Dedifferentiated amniotic fluid mesenchymal stem cell (primary cell): ENCODE data around the gene NKRF.

Source experiments
- DNase-seq: peaks from one replicate; pipeline ENCODE4 v3.0.0-alpha.2; 2016; ENCODE audit errors: extremely low spot score

NKRF gene

DNA sequence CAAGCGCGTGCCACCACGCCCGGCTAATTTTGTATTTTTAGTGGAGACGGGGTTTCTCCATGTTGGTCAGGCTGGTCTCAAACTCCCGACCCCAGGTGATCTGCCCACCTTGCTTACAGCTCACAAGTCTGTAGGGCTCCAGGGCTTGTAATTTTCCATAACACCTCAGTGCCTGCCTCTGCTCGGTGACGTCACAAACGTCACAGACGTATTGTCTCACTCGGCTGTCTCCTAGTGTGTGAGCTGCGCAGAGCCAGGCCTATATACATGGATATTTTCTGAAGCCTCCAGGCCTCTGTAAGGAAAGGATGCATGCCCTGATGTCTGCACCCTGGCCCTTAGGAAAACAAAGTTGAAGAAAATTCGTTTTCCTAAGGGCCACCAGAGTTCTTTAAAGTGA, 8.6 kb upstream of the NKRF start:
- no peak for DNase-seq

DNA sequence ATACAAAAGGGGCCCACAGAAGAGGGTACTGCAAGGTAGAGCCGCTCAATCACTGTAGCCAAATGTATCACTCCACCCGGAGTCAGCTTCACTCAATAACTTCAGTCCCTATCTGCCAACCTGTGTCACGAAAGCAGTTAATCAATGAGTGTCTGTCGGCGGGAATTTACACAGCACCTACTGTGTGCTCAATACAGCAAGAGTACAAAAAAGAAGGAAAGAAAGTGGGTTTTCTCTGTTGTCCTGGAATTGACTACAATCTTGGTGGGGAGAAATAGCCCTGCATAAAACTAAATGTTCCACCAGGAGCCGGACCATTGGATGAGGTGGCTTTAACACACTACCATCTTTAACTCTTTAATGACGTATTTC, 780 bp upstream of the NKRF start:
- no peak for DNase-seq

DNA sequence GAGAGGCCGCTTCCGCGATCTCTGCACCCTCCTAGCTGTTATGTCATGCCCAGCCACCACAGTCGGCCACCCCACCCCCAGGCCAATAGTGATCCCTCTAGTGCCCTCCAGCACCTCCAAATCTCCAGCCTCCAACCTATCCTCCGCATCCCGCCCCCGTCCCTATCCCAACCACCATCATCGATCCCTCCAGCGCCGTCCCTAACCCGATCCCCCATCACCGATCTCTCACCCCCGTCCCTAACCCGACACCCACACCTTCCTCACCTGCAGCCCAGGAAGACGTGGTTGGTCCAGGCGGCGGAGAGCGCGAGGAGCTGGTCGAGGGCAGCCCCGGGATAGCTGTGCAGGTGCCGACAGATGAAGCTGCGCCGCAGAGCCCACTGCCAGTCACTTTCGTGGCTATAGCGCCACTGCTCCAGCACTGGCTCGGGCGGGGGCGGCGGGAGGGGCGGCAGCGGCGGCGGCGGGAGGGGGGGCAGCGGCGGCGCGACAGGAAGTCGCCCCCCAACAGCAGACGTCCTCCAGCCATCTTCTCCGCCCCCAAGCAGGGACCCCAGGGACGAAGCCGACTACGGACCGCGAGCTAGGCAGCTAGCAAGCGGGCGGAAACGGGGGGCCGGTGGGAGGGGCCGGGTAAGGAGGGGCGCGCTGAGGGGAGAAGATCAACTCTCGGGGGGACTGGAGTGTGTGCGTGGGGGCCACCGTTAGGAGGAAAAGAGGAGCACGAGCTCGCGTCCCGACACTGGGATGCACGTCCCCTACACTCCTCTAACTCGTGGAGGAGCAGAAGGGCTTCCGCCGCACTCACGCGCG, 552 bp downstream of the NKRF start:
- no peak for DNase-seq

DNA sequence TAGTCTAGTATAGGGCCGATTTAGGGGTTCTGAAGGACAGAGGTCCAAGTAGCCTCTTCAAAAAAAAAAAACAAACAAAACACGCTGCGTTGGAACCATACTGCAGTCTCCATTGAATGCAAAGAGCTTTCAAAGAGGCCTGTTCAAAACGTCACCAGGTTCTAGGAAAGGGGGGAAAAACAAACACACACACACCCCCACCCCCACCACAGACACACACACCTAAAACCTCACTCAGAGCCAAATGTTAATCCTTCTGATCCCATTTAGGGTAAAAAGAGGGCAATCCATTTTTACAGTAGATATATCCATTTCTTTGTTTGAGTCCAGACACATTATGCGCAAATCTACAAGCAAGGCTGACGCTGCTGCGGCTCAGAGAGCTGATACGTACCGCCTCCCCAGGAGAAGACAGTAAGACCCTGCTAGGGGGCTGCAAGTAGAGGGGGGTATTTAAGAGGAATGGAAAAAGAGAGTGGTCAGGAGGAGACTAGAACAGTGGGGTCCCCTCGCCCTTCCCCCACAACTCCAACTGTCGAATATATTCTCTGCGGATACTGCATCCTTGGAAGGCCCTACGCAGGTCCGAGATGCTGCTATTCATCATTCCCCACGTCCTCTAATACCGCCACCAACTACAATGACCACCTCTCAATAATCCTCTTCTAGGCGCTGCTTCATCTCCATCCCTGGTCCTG, 1.3 kb downstream of the NKRF start:
- no peak for DNase-seq

DNA sequence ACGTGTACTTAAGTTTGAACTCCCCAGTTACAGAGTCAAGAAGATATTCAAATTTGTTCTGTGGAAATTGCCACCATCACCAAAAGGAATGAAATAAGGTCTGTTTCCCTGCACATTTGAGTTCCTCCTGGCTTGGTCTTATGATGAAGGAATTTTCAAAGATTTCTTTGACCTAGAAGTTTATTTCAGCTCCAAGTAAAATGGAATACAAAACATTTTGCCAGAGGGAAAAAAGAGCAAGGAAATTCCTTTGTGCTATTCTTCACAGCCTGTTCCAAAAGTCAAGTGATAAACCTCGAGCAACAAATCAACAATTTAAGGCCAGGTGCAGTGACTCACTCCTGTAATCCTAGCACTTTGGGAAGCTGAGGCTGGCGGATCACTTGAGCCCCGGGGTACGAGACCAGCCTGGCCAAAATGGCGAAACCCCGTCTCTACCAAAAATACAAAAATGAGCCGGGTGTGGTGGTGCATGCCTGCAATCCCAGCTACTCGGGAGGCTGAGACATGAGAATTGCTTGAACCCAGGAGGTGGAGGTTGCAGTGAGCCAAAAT, 3.4 kb downstream of the NKRF start:
- no peak for DNase-seq

DNA sequence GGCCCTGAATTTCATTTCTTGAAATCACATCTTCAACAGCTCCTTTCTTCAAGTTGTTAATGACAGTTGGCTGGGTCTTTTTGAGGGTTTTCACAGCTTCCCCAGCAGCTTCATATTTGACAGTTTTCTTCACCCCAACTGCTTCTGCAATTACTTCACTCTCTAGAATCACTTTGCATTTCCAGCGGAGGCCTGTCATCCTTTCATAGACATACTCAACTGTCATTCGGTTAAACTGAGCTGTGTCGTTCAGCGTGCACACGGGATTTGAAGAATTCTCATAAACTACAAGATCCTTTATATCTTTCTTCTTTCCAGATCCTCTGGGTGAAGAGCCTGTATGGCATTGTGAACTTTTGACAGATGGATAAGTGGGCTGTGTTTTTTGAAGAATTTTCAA, 16.4 kb downstream of the NKRF start:
- no peak for DNase-seq

DNA sequence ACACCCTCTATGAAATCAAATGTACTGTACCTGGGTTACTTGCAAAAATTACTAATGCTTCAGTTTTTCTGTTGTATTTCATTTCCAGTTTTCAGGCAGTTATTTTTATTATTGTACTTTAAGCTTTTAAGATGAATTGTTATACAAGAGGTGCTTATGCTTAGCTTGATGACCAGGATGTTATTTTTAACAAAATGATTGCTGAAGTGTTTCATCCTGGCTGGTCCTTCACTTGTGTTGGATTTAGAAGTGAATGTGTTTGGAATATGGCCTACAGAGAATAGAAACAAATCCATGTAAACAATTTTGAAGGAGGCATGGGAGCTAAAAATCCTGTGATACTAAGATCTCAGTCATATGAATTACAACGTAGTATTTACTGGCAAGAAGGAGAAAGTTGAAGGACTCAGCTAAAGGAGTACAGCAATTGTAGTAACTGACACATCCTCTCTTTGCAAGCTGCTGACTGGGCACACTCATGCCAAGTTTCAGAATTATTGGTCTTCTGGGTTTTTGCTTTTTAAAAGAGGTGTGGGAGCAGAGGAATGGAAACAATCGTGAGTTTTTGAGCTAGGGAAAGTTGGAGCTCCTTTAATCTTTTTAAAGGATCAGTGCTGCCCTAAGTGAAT, 22.7 kb downstream of the NKRF start:
- no peak for DNase-seq

DNA sequence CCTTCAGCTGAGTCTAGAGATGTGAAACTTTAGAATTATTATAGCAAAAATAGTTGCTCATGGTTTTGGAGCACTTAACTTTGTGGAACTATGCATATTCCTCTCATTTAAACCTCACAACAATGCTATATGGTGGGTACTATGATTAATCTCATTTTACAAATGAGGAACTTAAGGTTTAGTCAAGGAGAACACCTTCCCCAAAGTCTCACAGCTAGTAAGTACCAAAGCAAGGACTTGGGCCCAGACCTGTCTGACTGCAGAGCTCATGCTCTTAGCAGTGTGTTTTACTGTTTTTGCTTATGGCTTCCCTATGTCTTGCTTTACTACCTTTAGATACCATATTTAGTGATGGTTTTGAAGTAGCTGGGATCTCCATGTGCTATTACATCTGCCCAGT, 26.8 kb downstream of the NKRF start:
- DNase-seq = no peak

DNA sequence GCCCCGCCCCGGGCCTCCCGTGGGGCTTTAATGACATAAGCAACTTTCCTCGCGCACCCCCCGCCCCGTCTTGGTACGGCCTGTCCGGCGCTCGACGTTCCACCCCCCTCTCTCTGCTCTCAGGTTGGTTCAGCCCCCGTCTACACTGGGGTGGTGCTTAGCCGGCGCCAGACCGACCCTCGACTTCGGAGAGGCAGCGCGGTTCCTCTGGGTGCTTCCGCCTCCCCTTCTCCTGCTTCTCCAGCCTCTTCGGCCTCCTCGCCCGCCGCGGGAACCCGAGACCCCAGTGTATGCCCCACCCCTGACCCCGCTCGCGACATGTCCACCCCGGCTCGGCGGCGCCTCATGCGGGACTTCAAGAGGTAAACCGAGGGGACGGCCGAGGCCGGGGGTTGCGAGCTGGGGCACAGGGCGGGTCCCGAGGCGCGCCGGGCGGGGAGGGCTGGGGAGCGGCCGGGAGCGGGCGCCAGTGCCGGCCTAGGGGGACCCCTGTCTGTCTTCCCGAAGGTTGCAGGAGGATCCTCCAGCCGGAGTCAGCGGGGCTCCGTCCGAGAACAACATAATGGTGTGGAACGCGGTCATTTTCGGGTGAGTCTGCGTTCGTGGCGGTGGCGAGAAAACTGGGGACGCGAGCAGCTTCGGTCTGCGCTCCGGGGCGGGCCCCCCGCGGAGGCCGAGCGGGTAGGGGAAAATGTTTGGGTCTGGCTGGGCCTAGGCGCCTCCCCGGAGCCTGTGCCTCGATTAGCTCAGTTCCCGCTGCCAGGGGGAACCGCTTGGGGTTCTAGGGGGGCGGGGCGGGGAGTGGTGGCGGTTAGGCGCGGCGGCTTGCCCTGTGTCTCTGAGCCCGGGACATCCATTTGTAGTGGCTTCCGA, 31.6 kb downstream of the NKRF start, which contains the start of gene UBE2A:
UBE2A (plus strand) TSS at position 170 of the 873 bp plus-strand sequence; CDS start at position 319, 149 bp downstream.
- peak; percentile 81 for DNase-seq

DNA sequence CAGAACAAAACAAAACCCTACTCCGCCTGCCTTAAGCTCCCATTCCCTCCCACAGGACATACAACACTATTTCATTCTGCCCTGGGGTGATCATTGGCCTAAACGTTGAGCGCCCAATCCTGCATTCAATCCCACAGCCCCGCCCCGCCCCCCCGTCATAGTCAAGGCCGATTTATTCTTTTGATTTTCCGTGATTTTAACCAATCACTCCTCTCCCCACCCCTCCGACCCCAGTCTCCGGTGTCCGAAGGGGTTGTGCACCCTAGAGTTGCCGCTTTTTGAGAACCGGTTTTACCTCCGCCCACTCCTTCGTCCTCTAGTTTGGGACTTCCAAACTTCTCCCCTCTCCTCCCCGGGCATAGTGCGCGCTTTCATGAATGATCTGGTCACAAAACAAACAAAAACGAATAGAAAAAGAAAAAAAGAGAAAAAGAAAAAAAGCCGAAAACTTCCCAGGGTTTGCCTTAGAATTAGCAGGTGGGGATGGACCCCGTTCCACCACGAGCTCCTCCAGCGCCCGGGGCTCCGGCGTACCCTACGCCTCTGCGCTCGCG, 32.3 kb downstream of the NKRF start:
- peak; percentile 20 for DNase-seq

DNA sequence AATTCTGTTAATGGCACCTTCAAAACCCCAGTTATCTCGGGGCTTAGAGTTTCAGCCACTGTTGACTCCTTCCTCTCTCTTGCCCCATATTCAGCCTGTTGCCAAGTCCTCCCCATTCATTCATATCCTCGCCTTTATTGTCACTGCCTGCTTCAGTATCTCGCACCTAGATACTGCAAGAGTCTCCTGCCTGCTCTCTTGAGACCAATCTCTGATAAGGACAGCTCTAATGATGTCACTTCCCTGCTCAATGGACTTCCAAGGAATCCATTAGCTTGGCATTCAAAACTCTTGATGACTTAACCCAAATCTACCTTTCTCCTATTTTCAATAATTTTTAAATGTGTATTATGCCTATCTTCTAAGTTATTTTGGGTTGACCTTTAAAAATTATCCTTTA, 33.0 kb downstream of the NKRF start:
- no peak for DNase-seq

DNA sequence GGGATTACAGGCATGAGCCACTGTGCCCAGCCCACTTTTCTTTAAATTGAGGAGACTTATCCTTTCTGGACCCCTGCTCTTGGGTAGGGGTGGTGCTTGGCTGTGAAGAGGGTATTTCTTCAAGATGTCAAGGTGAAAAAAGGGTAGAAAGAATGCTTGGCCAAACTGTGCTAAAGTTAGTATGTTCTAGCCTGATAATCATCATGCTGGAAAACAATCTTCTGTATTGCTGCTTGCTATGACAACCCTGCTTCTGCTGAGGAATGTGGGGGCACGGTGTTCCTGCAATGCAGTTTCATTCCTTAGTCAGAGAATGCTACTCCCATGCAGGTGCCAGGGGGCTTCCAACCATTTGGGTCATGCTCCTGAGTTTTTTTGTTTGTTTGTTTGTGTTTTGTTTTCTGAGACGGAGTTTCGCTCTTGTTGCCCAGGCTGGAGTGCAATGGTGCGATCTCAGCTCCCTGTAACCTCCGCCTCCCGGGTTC, 35.8 kb downstream of the NKRF start:
- DNase-seq = no peak

DNA sequence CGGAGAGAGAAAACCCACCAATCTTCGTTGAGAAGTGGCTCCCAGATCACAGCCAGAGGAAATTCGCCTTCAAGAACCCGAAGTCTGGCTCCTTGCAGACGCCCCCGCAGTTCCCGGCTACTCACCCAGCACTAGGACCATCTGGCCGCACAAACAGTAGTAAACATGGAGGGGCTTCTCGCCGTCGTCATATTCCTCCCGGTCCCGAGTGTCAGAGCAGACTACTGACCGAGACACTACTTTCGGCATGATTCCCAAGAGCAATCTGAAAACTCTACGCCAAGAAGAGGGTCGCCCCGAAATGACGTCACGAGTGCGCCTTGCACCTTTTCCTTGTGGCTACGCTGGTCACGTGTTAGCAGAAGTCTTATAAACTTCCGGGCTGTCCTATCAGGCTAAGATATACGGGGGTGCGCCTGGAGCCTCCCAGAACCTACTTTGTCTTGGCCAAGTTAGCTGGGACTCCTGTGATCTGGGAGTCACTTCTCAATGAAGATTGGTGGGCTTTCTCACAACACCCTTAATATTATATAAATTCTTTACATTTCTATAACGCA, 41.0 kb downstream of the NKRF start, which contains the start of gene STEEP1:
STEEP1 (minus strand) TSS at position 303 of the 557 bp plus-strand sequence; CDS start at position 249, 54 bp downstream.
- peak; percentile 89 for DNase-seq

DNA sequence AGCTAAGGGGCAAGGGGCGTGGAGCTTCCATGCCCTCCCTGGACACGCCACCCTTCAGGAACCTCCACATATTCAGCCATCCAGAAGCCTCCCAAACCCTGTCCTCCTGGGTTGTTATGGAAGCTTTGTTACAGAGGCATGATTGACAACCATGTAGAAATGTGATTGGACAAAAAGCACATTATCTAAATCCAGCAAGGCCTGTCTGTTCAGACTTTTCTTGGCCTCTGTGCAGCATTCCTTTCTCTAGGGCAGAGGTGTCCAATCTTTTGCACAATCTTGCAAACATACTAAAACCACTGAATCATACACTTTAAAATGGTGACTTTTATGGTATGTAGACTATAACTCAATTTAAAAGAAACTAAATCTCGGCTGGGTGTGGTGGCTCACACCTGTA, 53.7 kb downstream of the NKRF start:
- DNase-seq = no peak

DNA sequence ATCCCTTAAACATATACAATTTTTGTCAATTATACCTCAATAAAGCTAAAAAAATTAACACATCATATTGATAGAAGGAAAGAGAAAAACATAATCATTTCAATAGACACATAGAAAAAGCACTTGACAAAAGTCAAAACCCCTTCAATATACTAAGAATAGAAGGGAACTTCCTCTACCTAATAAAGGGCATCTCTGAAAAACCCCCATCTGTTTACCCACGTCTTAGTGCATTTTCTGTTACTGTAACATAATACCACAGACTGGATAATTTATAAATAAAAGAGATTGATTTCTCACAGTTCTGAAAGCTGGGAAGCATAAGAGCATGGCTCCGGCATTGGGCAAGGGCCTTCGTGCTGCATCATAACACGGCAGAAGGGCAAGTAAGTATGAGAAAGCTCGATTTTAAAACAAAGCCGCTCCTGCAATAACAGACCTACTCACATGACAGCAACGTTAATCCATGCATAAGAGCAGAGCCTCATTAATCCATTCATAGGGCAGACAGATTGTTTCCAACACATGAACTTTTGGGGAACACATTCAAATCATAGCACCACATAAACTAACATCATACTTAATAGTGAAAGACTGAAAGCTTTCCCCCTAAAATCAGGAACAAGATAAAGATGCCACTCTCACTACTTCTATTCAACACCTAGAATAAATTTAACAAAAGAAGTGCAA, 56.8 kb downstream of the NKRF start:
- DNase-seq = no peak

DNA sequence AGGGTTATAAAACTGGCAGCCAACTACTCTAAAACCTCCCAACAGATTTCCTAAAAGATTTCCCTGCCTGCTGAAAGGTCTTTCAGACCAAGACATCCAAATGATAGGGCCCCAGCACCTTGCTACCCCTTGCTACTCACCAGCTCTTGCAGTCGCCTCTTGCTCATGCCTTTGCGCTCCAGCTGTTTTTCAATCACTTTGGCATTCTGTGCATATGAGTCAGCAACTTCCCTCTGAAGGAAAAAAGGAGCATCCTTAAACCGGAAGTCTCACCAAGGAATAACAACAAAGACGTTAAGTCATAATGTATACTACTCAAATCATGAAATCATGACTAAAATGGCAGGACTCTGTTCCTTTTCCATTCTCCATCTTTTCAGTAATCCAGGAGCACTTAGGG, 65.0 kb downstream of the NKRF start:
- DNase-seq = peak; percentile 26

DNA sequence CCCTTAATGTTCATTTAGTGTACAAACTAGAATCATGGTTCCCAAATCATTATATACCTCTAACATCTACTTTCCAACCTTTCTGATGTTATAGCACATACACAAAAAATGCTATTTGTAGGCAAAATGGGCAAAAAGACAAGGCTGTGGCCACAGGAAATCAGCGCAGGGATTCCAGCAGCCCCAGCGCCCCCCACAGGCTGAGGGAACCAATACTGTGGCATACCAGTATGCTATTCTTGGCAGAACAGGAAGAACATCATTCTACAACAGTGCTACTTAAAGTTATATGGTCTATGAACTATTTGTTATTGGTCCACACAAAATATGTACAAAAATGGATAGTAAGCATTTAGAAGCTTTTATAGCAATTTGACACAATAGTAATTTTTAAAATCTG, 66.4 kb downstream of the NKRF start:
- DNase-seq = no peak
